IMR-90 (cell line): ENCODE results near the gene SPDYE4.

Experiments used
- BHLHE40 ChIP-seq: fragments of 150-350 bp; IDR thresholded peaks from 2 replicates; pipeline ENCODE4 v1.6.1; 2016; ENCODE audit warnings: mild to moderate bottlenecking, low read depth, low read length
- CTCF ChIP-seq: conservative IDR thresholded peaks from 2 replicates; pipeline ENCODE4 v1.5.1; 2012; ENCODE audit warnings: mild to moderate bottlenecking, low read depth, low read length, improper control_type of control experiment
- MAFK ChIP-seq: IDR thresholded peaks from 2 replicates; pipeline ENCODE4 v1.6.1; 2012; ENCODE audit warnings: low read depth, low read length, improper control_type of control experiment
- MAZ ChIP-seq: IDR thresholded peaks from 2 replicates; pipeline ENCODE4 v1.6.1; 2012; ENCODE audit warnings: low read depth, mild to moderate bottlenecking, low read length, improper control_type of control experiment, moderate library complexity, borderline replicate concordance
- MXI1 ChIP-seq: IDR thresholded peaks from 2 replicates; pipeline ENCODE4 v1.6.1; 2012; ENCODE audit warnings: low read depth, mild to moderate bottlenecking, low read length, moderate library complexity, borderline replicate concordance
- POLR2A ChIP-seq: IDR thresholded peaks from 2 replicates; pipeline ENCODE4 v1.6.1; 2012; ENCODE audit warnings: mild to moderate bottlenecking, low read depth, low read length
- RAD21 ChIP-seq: IDR thresholded peaks from 2 replicates; pipeline ENCODE4 v1.6.1; 2012; ENCODE audit warnings: low read length, improper control_type of control experiment
- RCOR1 ChIP-seq: IDR thresholded peaks from 2 replicates; pipeline ENCODE4 v1.6.1; 2012; ENCODE audit warnings: mild to moderate bottlenecking, low read length, improper control_type of control experiment; ENCODE audit not compliant: insufficient replicate concordance
- RFX5 ChIP-seq: IDR thresholded peaks from 2 replicates; pipeline ENCODE4 v1.8.0; 2012; ENCODE audit warnings: low read depth, mild to moderate bottlenecking, low read length, moderate library complexity
- SMC3 ChIP-seq: fragments of 150-350 bp; IDR thresholded peaks from 2 replicates; pipeline ENCODE4 v1.6.1; 2016; ENCODE audit warnings: low read depth, mild to moderate bottlenecking, antibody characterized with exemption, low read length, moderate library complexity
- USF2 ChIP-seq: fragments of 150-350 bp; IDR thresholded peaks from 2 replicates; pipeline ENCODE4 v1.6.1; 2017; ENCODE audit warnings: mild to moderate bottlenecking, antibody characterized with exemption, low read length, low read depth

- no peak for TF ChIP-seq CTCF
- no peak for TF ChIP-seq POLR2A
- TF ChIP-seq RCOR1: no peak
- TF ChIP-seq MAFK: no peak
- TF ChIP-seq RAD21: no peak
- no peak for TF ChIP-seq USF2
- TF ChIP-seq BHLHE40: no peak
- TF ChIP-seq MXI1: no peak
- no peak for TF ChIP-seq SMC3
- no peak for TF ChIP-seq MAZ
- TF ChIP-seq RFX5: no peak
These were observed 8.7 kb downstream of the SPDYE4 start for GRCh38 chr17:8749616-8750015.
